Activated T-helper 2 cell treated with anti-CD3 and anti-CD28 coated beads, Interferon-gamma antibody, Interleukin-2, Interleukin-4, amounts not matched to agents 10 μg/mL and 5 μg/mL and 100 μg/mL, durations not matched to agents 14 hours and 24 hours and 36 hours (primary cell): ENCODE measurements around the gene CNPY1. TPM values are rescaled to one million over a fixed set of nuclear protein-coding genes. Genes with fewer than 3 reads are reported as not detected.

Source experiments
- DNase-seq: peaks from one replicate; pipeline ENCODE4 v3.0.0; 2021; ENCODE audit warnings: low spot score
- H3K27ac Mint-ChIP-seq: one replicate; pipeline ENCODE4 v1.8.0; 2021; ENCODE audit warnings: mixed read lengths
- H3K27me3 Mint-ChIP-seq: one replicate; pipeline ENCODE4 v1.8.0; 2021; ENCODE audit warnings: low read depth, mixed read lengths
- H3K36me3 Mint-ChIP-seq: one replicate; pipeline ENCODE4 v1.8.0; 2021; ENCODE audit warnings: low read depth, mixed read lengths
- H3K4me1 Mint-ChIP-seq: one replicate; pipeline ENCODE4 v1.8.0; 2021; ENCODE audit warnings: low read depth, mixed read lengths
- H3K4me3 Mint-ChIP-seq: one replicate; pipeline ENCODE4 v1.8.0; 2021; ENCODE audit warnings: low read depth, mild to moderate bottlenecking, moderate library complexity, mixed read lengths
- H3K9me3 Mint-ChIP-seq: one replicate; pipeline ENCODE4 v1.8.0; 2021; ENCODE audit warnings: mixed read lengths
- intact Hi-C: fragments of 100-400 bp; cut with micrococcal nuclease; formaldehyde crosslinking; loops from one replicate; pipeline ENCODE4 v1.15.1; 2023
- total RNA-seq: library from RNA; stranded (reverse); gene quantifications from 2 replicates; pipeline ENCODE4 v1.2.3, GENCODE V29; 2022

The CNPY1 gene
- total RNA-seq, 1 donor from 2014 or later, result not detected

GRCh38 chr7:155490697-155491628 is 55.4 kb downstream of the CNPY1 start:
- Mint-ChIP-seq H3K4me1 (peaks cover 5% of the 10 kb centered on the region), H3K27me3 (peaks cover 40% of the 10 kb centered on the region), H3K27ac (peak overlapping the region; percentile 42), H3K4me3 (peak overlapping the region; percentile 54), H3K36me3 (peaks cover 3% of the 10 kb centered on the region), H3K9me3 (no peaks in the 10 kb centered on the region)
- DNase-seq, result no peak
- intact Hi-C loops, result no loop called here

- intact Hi-C loops, result no loop called here
- peak overlapping the region; percentile 42 for H3K4me3 Mint-ChIP-seq
Observed at GRCh38 chr7:155489862-155490696, 56.3 kb downstream of the CNPY1 start.

DNA sequence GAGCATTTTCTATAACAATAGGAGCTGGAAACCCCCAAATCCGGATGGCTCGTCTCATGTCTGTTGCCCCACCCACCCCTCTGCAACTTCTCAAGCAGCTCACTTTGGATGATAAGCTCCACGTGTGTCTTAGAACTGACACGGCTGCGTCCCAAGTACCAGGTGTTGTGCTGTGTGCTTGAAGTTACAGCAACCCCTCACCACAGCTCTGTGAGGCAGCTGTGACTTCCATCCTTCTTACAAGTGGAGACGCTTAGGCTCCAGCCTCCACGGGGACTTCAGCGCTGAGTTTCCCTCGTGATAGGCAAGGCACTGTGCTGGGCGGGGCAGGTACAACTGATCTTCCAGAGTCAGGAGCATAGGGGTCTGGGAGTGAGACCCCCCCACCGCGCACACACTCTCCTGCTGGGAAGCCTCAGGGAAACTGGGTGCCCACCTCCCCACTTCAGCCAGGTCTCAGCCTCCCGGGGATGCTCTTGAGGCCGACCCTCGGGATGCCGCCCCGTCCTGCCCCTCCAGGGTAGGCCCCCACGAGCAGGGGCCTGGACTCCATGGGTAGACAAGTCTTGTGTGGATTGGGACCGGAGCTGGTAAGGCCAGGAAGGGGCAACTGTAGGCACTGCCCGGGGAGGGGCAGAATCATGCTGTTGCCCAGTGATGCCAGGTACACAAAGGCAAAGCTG is 57.1 kb downstream of the CNPY1 start:
- Mint-ChIP-seq H3K9me3 (no peaks in the 10 kb centered on the region), H3K27ac (no peak overlapping the region), H3K36me3 (peaks cover 3% of the 10 kb centered on the region), H3K4me3 (no peak overlapping the region), H3K27me3 (peaks cover 40% of the 10 kb centered on the region), H3K4me1 (peaks cover 5% of the 10 kb centered on the region)
- intact Hi-C loops, result no loop called here
- DNase-seq, result no peak

More at GRCh38 chr7:155489862-155490696, 56.3 kb downstream of the CNPY1 start:
- Mint-ChIP-seq H3K9me3 (no peaks in the 10 kb centered on the region), H3K27ac (no peak overlapping the region), H3K27me3 (peaks cover 40% of the 10 kb centered on the region), H3K36me3 (peaks cover 3% of the 10 kb centered on the region), H3K4me1 (peaks cover 5% of the 10 kb centered on the region)
- DNase-seq, result no peak

DNA sequence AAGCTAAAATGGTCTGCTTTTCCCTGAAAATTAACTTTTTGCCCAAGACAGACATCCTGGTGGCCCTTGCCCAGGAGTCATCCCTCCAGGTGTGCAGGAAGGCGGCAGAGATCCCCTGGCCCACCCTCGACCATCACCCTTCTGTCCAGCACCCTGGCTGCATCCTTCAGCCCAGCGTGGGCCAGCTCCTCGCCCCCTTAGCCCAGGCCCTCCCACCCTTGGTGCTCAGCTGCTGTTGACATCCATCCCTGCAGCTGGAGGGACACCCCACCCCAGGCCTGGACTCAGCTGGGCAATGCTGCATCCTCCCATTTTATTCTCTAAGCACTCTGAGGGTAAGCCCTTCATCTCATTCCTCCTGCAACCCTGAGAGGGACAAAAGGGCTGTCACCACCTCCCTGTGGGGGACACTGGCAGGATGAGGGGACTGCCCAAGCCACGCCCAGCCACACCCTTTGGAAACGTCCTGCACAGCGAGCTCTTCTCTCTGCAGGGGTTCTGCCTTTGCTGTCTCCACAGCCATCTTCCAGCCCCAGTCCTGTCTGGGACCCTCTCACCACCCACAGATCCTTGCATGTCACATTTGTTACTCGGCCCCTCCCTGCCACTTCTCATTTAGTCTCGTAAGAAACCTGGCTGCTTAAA is 57.8 kb downstream of the CNPY1 start:
- Mint-ChIP-seq H3K27ac (no peak overlapping the region), H3K4me3 (no peak overlapping the region), H3K4me1 (peaks cover 5% of the 10 kb centered on the region), H3K9me3 (no peaks in the 10 kb centered on the region), H3K36me3 (peaks cover 3% of the 10 kb centered on the region), H3K27me3 (peaks cover 45% of the 10 kb centered on the region)
- no peak for DNase-seq
- intact Hi-C loops, result no loop called here

DNA sequence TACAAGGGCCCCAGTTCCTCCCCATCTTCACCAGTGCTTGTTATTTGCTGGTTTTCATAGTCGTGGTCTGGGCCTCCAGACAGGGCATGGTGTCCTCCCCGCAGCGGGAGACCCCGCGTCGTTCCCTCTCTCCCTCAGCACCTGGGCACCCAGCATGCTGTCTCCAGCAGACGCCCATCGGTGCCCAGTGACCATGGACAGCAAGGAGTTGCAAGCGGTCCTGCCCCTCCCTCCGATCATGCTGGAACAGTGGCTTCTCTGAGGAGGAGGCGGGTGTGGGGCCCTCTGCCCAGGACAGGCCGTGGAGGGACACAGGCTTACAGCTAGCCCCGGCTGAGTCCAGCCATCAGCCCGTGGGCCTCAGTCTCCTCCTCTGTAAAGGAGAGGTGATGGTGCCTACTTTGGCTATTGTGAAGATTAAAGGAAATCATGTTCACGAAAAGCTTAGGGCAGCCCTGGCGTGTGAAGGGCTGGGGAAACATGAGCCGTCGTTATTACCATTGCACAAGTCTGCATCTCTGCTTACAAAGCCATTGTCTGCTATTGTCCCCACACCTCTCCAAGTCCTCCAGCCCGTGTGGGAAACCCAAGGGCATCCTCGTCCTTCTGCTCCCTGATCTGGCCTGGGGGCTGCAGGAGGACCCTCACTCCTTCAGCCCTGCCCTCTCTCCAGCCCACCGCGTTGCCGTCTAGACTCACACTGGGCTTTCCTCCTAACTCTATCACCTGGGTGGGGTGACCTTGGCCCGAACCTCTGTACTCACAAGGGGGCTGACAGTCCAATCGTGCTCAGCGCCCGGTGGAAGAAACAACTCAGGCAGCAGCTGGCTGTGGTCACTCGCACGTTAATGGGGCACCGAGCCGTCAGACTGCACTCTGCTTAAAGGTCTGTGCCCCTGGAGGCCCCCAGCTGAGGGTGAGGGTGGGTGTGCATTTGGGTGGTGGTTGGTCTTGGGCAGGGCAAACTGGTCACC is 58.6 kb downstream of the CNPY1 start:
- H3K9me3 Mint-ChIP-seq, result no peaks in the 10 kb centered on the region
- H3K4me1 Mint-ChIP-seq, result peaks cover 9% of the 10 kb centered on the region
- H3K36me3 Mint-ChIP-seq, result peaks cover 3% of the 10 kb centered on the region
- H3K4me3 Mint-ChIP-seq, result no peak overlapping the region
- intact Hi-C loops, result no loop called here
- H3K27me3 Mint-ChIP-seq, result peaks cover 47% of the 10 kb centered on the region
- H3K27ac Mint-ChIP-seq, result no peak overlapping the region
- no peak for DNase-seq

GRCh38 chr7:155486783-155487508 is 59.4 kb downstream of the CNPY1 start:
- H3K27ac Mint-ChIP-seq, result no peak overlapping the region
- intact Hi-C loops, result no loop called here
- peaks cover 48% of the 10 kb centered on the region for H3K27me3 Mint-ChIP-seq
- H3K36me3 Mint-ChIP-seq, result peaks cover 3% of the 10 kb centered on the region
- H3K4me1 Mint-ChIP-seq, result peaks cover 12% of the 10 kb centered on the region
- no peak overlapping the region for H3K4me3 Mint-ChIP-seq
- no peak for DNase-seq
- no peaks in the 10 kb centered on the region for H3K9me3 Mint-ChIP-seq

DNA sequence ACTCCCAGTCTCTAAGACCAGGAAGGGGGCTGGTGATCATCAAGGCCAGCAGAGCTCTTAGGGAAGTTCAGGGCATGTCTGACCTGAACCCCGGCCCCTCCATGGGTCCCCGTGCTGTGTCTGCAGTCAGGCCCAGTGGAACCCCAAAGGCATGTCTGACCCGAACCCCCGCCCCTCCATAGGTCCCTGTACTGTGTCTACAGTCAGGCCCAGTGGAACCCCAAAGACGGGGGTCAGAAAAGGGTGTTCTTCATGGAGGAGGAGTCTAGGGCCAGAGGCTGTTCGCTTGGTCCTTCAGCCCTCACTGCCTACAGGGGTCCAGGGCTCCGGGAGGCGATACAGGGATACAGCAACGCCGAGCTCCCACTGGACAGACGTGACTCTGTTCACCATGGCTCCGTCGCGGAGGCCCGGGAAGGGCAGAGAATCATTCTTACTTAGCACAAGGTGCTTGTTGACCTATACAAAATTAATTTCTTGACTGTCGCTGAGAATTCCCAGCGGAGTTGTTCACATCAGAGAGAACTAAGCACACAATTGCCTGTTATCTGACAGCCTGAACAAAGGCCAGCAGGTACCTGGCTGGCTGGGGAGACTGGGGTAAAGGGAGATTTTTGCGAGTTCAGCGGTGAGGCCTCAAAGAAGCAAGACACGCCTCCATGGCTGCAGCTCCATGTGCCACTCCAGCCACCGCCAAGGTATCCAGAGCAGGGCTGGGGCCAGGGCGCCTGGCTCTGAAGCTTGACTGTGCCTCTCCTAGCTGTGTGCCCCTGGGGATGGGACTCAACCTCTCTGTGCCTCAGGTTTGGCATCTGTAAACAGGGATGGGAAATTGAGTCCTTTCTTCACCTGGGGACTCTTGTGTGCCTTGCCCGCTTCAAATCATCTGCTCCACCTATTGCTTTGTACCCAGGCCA is 61.6 kb downstream of the CNPY1 start:
- peaks cover 43% of the 10 kb centered on the region for H3K27me3 Mint-ChIP-seq
- intact Hi-C loops, result no loop called here

GRCh38 chr7:155483868-155484325 is 62.5 kb downstream of the CNPY1 start:
- peaks cover 41% of the 10 kb centered on the region for H3K27me3 Mint-ChIP-seq
- no peak overlapping the region for H3K4me3 Mint-ChIP-seq
- H3K36me3 Mint-ChIP-seq, result no peaks in the 10 kb centered on the region
- intact Hi-C loops, result no loop called here
- H3K27ac Mint-ChIP-seq, result no peak overlapping the region
- no peaks in the 10 kb centered on the region for H3K9me3 Mint-ChIP-seq
- no peak for DNase-seq
- H3K4me1 Mint-ChIP-seq, result peaks cover 7% of the 10 kb centered on the region

More for the DNA sequence above, 61.6 kb downstream of the CNPY1 start:
- Mint-ChIP-seq H3K9me3 (no peaks in the 10 kb centered on the region), H3K4me3 (no peak overlapping the region), H3K4me1 (peaks cover 7% of the 10 kb centered on the region), H3K36me3 (no peaks in the 10 kb centered on the region), H3K27ac (no peak overlapping the region)
- no peak for DNase-seq

- no peaks in the 10 kb centered on the region for H3K36me3 Mint-ChIP-seq
- peaks cover 7% of the 10 kb centered on the region for H3K4me1 Mint-ChIP-seq
- intact Hi-C loops, result no loop called here
- peak overlapping the region; percentile 14 for H3K4me3 Mint-ChIP-seq
- DNase-seq, result no peak
- H3K27ac Mint-ChIP-seq, result peak overlapping the region; percentile 36
- no peaks in the 10 kb centered on the region for H3K9me3 Mint-ChIP-seq
- peaks cover 41% of the 10 kb centered on the region for H3K27me3 Mint-ChIP-seq
Observed at GRCh38 chr7:155483245-155483644, 63.1 kb downstream of the CNPY1 start.

DNA sequence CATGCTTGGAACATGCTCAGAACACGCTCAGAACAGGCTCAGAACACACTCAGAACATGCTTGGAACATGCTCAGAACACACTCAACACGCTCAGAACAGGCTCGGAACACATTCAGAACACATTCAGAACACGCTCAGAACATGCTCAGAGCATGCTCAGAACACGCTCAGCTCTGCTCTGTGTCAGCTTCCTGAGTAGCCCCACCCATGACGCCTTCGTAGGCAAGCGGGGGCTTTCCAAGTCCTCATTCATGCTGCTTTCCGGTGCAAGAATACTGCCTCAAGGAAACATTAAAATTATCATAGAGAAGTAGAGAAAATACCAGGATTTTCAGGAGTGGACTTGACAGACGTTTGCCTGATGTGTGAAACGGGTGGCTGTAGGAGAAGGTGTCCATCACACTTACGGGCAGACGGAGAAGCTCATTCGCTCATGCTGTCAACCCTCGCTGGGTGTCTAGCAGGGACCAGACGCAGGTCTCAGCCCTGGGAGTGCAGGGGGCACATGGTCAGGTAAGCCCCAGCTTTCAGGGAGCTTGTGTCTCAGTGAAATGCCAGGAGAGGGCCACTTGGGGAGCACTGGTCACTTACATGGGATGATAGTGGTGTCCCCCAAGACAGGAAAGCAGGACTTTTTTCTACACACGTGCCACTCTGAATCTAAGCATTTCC is 63.7 kb downstream of the CNPY1 start:
- peaks cover 11% of the 10 kb centered on the region for H3K4me1 Mint-ChIP-seq
- no peaks in the 10 kb centered on the region for H3K9me3 Mint-ChIP-seq
- no peak for DNase-seq
- H3K4me3 Mint-ChIP-seq, result peak overlapping the region; percentile 13
- H3K27me3 Mint-ChIP-seq, result peaks cover 38% of the 10 kb centered on the region
- intact Hi-C loops, result no loop called here
- H3K36me3 Mint-ChIP-seq, result no peaks in the 10 kb centered on the region
- peak overlapping the region; percentile 36 for H3K27ac Mint-ChIP-seq
